Stimulated activated CD4-positive, alpha-beta T cell treated with anti-CD3 and anti-CD28 coated beads, Interleukin-15, amount 100 ng/mL, for 48 hours (primary cell): ENCODE measurements around the gene MSI2.

Source experiments
- DNase-seq, 2 donors: peaks; one replicate each; pipeline ENCODE4 v3.0.0-alpha.2; 2020; ENCODE audit warnings: low read depth in 2 of 2

Gene MSI2

GRCh38 chr17:57577751-57578607 is 321.7 kb downstream of the MSI2 start:
- DNase-seq: no peak

DNA sequence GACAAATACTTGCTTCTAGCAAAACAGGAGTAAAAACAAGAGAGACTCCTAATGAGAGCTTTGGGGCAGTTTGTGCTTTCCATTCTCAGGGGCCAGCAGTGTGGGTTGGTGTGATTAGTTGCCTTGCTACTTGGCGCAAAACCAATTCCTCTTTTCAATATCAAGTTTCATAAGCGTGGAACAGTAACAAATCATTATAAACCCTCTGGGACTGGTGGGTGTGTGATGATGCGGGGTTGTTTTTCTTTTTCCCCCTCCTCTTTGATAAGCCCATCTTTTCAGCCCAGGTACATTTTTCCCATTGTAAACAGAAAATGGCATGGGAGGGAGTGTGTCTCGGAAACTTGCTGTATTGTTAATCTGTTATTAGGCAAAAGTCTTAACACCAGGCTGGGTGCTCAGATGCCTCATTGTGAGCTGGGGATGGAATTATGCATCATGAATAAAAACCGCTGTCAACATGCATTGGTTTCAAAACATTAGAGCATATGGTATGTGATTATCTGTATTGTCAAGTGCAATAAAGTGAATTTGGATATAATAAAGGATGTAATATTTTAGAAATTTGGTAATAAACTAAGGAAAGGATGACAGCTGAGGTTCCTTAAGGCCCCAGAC is 322.4 kb downstream of the MSI2 start:
- no peak for DNase-seq

- no peak for DNase-seq
These were observed 322.9 kb downstream of the MSI2 start for GRCh38 chr17:57579245-57579644.

DNA sequence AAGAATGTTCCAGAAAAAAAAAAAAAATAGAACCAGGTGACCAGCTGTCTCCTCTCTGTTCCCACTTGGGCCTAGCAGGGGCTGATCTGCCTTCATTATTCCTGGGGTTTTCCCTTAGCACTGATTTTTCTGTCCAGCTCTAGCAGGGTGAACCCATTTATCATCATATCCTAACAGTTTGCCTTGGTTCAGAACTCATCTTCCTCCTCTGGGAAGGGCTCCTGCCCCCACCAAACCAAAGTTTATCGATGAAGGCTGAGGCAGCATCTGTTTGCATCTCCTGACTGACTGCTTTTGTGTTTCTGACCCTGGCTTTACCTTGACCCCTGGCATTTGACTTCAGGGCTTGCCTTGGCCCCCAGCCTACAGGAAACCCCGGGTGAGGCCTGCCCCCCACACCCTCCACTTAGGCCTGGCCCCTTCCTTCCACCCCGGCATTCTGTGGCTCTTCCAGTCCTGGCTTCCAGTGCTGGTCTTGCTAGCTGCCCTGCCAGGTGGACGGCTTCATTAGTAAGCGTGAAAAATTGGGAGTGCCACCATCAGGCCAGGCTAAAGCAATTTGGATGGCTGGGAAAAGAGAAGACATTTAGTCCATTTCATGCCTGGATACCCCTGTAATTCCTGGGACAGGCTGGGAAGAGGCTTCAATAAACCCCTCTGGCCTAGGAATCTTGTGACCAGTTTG is 323.9 kb downstream of the MSI2 start:
- DNase-seq: no peak

DNA sequence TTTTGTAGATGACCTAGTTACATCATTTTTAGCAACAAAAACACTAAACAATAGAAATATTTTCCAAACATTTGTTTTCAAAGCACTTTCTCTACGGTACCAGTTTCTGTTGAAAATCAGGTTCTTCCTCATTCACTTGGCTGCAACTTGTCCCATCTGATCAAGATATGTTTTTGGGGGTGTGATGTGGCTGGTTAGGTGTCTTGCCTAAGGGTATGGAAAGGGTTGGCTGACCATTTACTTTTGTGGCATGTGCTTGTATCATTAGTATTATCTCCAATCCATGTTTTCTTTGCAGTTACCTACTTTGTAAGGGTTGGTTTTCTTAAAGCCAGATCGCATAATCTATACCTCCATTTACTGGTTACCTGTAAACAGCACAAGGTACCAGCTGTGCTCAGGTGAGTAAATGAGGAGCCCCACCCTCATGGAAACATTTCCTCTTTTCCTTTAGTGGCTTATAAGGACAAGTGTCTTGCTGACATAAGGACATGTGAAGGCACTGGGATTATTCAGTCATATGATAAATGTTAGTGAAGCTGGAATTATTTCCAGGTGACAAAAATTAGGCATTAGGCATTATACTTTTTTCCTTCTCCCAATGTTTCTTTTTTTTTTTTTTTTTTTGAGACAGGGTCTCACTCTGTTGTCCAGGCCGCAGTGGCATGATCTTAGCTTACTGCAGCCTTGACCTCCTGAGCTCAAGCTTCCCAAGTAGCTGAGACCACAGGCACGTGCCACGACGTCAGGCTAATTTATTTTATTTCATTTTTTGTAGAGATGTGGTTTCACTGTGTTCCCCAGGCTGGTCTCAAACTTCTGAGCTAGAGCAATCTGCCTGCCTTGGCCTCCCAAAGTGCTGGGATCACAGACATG is 326.8 kb downstream of the MSI2 start:
- no peak for DNase-seq

- DNase-seq: no peak
These were observed 327.8 kb downstream of the MSI2 start for GRCh38 chr17:57584050-57584551.

- DNase-seq: no peak
These were observed 329.2 kb downstream of the MSI2 start for GRCh38 chr17:57585341-57586195.

DNA sequence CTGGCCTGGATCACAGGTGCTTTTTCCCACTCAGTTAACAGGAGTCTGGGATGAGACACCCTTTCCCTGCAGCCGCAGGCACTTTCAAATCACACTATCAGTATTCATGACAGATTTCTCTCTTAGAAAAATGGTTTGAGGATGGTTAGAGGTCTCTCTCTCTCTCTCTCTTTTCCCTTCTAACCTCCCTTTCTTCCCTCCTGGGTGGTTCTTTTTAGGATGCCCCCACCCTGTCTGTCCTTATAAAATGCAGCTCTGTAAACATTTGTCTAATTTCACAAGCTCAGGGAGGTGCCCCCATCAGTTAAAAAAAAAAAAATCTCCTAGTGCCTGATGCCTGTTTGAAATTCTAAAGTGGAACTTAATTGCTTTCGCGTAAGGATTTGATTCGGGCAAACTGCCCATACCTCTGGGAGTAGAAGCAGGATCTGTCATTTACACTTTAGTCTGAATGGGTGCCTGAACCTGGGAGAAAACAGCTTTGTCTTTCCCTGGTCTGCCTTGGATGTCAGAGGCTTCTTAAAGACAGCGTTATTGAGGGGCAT is 329.9 kb downstream of the MSI2 start:
- no peak for DNase-seq

- no peak for DNase-seq
These were observed 330.4 kb downstream of the MSI2 start for GRCh38 chr17:57586742-57587141.

- no peak for DNase-seq
These were observed 331.1 kb downstream of the MSI2 start for GRCh38 chr17:57587193-57587969.

GRCh38 chr17:57588086-57588485 is 331.8 kb downstream of the MSI2 start:
- DNase-seq: no peak

- no peak for DNase-seq
These were observed 333.1 kb downstream of the MSI2 start for GRCh38 chr17:57589151-57590034.

GRCh38 chr17:57593739-57594462 is 337.6 kb downstream of the MSI2 start:
- no peak for DNase-seq

GRCh38 chr17:57594767-57595166 is 338.4 kb downstream of the MSI2 start:
- DNase-seq: no peak

DNA sequence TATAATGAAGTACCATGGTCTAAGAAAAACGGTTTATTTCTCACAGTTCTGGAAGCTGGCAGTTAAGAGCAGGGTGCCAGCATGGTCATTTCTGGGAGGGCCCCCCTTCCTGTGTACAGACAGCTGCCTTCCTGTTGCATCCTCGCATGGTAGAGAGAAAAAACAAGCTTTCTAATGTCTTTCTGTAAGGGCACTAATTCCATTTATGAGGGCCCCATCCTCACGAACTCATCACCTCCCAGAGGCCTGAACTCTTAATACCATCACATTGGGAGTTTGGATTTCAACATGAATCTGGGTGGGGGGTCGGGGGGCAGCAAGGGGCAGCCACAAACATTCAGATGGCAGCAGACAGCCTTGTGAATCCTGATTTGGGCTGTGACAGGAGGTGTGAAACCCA is 339.1 kb downstream of the MSI2 start:
- no peak for DNase-seq

DNA sequence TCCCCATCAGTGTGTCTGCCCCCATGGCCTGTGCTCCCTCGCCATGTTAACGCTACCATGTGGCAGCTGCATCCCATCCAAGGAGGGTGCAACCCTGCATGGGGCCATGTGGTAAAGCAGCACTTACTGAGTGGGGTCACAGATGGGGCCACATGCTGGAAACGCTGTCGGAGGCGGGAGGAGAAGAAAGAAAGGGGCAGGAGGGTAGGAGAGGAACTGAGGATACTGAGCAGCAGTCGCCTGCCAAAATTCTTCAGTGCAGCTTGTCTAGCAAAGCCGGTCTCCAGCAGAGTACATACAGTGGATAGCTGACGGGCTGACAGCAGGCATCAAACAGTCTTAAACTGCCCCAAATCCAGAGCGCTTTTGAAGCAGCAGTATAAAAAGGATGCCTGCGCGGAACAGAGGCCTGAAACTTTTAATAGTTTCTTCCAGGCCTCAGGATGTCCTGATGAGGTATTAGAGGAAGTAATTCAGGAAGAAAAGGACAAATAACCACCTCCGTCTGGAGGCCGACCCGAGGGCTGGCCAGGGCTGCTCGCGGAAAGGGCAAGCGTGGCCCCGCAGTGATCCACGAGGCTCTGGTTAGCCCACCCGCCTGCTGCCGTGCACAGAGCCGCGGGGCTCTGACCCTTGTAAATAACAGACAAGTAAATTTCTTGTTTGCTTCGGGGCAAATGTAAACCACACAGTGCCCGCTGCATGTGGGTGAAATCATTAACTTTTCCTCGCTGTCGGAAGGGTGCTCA is 339.8 kb downstream of the MSI2 start:
- no peak for DNase-seq

DNA sequence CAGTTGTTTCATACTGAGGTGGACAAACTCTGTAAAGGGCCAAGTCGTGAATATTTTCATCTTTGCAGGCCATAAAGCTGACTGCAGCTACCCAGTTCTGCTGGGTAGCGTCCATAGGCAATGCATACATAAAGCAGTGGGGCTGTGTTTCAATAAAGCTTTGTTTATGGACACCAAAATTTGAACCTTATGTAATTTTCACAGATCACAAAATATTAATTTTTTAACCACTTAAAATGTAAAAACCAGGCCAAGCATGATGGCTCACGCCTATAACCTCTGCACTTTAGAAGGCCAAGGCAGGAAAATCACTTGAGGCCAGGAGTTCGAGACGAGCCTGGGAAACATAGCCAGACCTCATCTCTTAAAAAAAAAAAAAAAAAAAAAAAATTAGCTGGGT is 340.8 kb downstream of the MSI2 start:
- no peak for DNase-seq
